HUES6 (cell line): Measurements from ENCODE around the gene HLA-DQA1.
"Not testable (repeated sequence)": the region's sequence is repeated elsewhere in the genome, so short reads cannot be mapped to it uniquely, and the experiment has no call there.

Experiments
- H3K27ac ChIP-seq: 2 replicates; pipeline ENCODE4 v1.7.0; 2013; ENCODE audit warnings: low read depth, mild to moderate bottlenecking, low read length, inconsistent platforms
- H3K27me3 ChIP-seq: 2 replicates; pipeline ENCODE4 v1.6.1; 2013; ENCODE audit warnings: low read length; ENCODE audit not compliant: control insufficient read depth, insufficient read depth
- H3K36me3 ChIP-seq: 2 replicates; pipeline ENCODE4 v1.6.1; 2013; ENCODE audit warnings: low read length; ENCODE audit not compliant: control insufficient read depth, insufficient read depth
- H3K4me1 ChIP-seq: 2 replicates; pipeline ENCODE4 v1.6.1; 2013; ENCODE audit warnings: low read length; ENCODE audit not compliant: control insufficient read depth, insufficient read depth
- H3K4me3 ChIP-seq: 2 replicates; pipeline ENCODE4 v1.5.1; 2013; ENCODE audit warnings: low read depth, low read length
- H3K9ac ChIP-seq: one replicate; pipeline ENCODE4 v1.6.1; 2013; ENCODE audit warnings: mild to moderate bottlenecking, low read length
- H3K9me3 ChIP-seq: 2 replicates; pipeline ENCODE4 v1.6.1; 2013; ENCODE audit warnings: low read depth, low read length; ENCODE audit not compliant: control insufficient read depth, insufficient read depth

Gene HLA-DQA1

DNA sequence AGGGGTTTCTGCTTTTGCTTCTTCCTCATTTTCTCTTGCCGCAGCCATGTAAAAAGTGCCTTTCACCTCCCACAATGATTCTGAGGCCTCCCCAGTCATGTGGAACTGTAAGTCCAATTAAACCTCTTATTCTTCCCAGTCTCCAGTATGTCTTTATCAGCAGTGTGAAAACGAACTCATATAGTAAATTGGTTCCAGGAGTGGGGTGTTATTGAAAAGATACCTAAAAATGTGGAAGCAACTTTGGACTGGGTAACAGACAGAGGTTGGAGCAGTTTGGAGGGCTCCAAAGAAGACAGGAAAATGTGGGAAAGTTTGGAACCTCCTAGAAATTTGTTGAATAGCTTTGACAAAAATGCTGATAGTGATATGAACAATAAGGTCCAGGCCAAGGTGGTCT is 34.7 kb downstream of the HLA-DQA1 start:
- H3K27ac ChIP-seq, H3K4me3 ChIP-seq, H3K9me3 ChIP-seq, H3K4me1 ChIP-seq, H3K36me3 ChIP-seq, H3K27me3 ChIP-seq, H3K9ac ChIP-seq: not testable (repeated sequence)

DNA sequence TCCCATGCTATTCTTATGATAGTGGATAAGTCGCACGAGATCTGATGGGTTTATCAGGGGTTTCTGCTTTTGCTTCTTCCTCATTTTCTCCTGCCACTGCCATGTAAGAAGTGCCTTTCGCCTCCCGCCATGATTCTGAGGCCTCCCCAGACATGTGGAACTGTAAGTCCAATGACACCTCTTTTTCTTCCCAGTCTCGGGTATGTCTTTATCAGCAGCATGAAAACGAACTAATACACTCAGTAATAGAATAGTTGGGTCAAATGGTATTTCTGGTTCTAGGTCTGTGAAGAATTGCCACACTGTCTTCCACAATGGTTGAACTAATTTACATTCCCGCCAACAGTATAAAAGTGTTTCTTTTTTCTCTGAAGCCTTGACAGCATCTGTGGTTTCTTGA is 36.9 kb downstream of the HLA-DQA1 start:
- H3K9me3 ChIP-seq, H3K27ac ChIP-seq, H3K4me1 ChIP-seq, H3K9ac ChIP-seq, H3K4me3 ChIP-seq, H3K36me3 ChIP-seq, H3K27me3 ChIP-seq: not testable (repeated sequence)

DNA sequence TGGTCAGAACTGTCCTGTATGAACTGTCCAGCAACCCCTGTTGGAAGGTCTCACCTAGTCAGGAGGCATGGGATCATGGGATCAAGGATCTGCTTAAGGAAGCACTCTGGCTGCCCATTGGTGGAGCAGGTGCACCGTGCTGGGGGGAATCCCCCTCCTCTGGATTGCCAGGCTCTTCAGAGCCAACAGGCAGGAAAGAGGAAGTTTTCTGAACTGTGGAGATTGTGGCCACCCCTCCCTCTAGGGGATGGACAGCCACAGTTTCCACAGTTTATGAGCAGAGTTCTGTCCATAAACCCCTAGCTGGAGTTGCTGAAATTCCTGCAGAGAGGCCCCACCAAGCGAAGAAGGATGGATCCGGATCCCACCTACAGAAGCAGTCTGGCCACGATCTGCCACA is 42.3 kb downstream of the HLA-DQA1 start:
- H3K36me3 ChIP-seq: no peaks in the 10 kb centered on the region
- H3K4me3 ChIP-seq: no peak overlapping the region
- H3K4me1 ChIP-seq: no peaks in the 10 kb centered on the region
- H3K27ac ChIP-seq: no peak overlapping the region
- no peaks in the 10 kb centered on the region for H3K27me3 ChIP-seq
- H3K9ac ChIP-seq: no peak overlapping the region
- no peaks in the 10 kb centered on the region for H3K9me3 ChIP-seq

DNA sequence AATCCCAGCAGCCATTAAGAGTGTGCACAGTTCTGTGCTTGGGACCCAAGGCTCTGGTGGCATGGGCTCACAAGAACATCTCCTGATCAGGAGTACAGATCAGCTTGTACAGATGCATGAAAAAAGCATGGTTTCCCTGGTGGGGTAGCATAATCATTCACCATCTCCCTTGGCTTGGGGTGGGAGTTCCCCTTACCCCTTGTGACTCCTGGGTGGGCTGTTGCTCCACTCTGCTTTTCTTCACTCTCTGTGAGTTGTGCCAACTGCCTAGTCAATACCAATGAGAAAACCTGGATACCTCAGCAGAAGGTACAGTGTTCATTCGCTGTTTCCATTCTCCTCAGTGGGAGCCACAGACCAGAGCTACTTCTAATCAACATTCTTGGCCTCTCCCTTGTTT is 42.8 kb downstream of the HLA-DQA1 start:
- Histone ChIP-seq H3K9me3 (no peaks in the 10 kb centered on the region), H3K27ac (no peak overlapping the region), H3K36me3 (no peaks in the 10 kb centered on the region), H3K27me3 (no peaks in the 10 kb centered on the region), H3K9ac (no peak overlapping the region), H3K4me1 (no peaks in the 10 kb centered on the region), H3K4me3 (no peak overlapping the region)

DNA sequence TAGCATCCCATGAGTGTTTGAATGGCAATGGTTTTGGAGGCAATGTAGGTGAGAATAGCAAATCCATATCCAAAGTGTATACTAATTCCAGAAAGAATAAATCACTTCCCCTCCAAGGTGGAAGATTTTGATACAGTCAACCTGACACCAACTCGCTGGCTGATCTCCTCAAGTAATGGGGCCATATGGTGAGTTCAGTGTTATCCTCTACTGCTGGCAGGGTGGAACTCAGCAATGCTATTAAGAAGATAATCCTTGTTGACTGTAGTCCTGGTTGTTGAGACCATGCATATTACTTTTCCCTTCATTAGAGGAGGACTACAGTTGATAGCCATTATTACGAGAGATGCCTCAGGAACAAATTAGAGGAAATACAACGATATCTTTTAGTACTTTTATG is 47.0 kb downstream of the HLA-DQA1 start:
- H3K9me3 ChIP-seq: no peaks in the 10 kb centered on the region
- H3K36me3 ChIP-seq: no peaks in the 10 kb centered on the region
- no peak overlapping the region for H3K4me3 ChIP-seq
- no peaks in the 10 kb centered on the region for H3K4me1 ChIP-seq
- H3K27ac ChIP-seq: no peak overlapping the region
- H3K9ac ChIP-seq: no peak overlapping the region
- H3K27me3 ChIP-seq: no peaks in the 10 kb centered on the region

DNA sequence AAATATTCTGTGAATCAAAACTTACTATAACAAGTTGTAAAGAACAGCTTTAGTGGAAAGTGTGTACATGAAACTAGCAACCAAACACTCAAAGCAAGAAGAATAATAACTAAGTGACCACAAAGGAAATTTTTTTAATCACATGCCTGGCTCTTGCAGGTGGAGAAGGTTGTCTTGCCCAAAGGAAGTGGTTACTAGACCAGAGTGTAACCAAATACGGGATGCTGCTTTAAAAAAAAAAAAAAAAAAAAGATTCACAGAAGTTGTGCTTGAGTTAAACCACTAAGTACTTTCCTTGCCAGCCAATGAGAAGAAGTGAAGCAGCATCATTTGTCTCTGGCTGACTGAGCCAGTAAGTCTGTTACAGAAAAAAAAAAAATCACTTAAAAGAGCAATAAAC is 48.4 kb downstream of the HLA-DQA1 start:
- no peak overlapping the region for H3K4me3 ChIP-seq
- H3K27me3 ChIP-seq: no peaks in the 10 kb centered on the region
- H3K36me3 ChIP-seq: no peaks in the 10 kb centered on the region
- no peak overlapping the region for H3K9ac ChIP-seq
- no peak overlapping the region for H3K27ac ChIP-seq
- no peaks in the 10 kb centered on the region for H3K4me1 ChIP-seq
- H3K9me3 ChIP-seq: no peaks in the 10 kb centered on the region

DNA sequence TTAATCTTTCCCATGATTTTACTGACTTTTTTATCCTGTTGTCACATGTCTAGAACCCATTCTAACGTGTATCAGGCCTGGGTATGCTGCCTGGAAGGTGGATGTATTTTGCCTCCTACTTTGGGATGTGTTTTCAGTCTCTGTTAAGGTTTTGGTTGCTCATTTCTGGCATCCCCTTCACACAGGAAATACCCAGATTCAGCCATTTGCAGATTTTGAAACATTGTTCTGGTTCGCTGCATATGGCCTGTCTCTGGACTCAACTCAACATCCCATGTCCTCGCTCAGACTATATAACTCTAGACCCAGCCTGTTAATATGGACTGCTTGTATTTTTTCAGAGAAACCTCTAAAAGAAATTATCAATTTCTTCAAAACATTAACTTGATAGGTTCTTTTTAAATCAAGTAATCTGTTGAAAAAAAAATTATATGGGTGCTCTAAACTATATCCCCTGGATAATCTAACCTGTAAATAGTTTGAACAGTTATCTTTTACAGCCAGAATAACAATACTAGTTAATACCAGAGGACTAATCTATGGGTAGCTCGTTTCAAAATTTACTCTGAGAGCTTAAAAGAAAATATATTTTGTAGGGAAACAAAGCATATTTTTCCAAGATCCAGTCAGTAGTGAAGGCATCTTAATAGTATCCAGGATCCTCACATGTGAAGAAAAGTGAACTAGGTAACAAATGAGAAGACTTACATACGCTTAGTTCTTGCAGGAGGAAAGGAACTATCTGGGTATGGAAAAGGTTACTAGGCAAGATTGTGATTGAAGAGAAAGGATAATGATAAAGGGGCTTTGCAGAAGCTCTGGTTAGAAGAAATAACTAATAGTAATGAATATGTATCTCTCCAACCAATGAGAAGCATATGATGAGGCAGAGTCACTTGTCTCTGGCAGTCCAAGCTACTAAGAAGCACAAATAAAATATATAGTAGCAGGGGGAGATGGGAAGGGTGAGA is 52.6 kb downstream of the HLA-DQA1 start:
- Histone ChIP-seq H3K4me3 (no peak overlapping the region), H3K36me3 (no peaks in the 10 kb centered on the region), H3K4me1 (no peaks in the 10 kb centered on the region), H3K27ac (no peak overlapping the region), H3K9me3 (no peaks in the 10 kb centered on the region), H3K27me3 (no peaks in the 10 kb centered on the region), H3K9ac (no peak overlapping the region)

DNA sequence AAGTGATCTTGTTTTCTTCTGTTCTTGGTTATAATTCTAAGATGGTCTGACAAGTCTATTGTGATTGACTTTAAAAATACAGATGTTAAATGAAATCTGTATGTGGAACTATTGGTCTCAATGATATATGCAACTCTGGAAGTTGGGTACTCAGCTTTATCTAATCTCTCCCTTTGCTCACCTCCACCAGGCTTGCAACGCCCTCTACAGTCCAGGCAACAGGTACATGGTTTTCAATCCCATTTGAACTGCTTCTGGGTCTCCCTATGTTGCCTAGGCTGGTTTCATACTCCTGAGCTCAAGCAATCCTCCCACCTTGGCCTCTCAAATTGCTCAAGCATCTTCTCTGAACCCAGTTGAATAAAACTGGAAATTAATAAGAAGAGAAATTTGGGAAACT is 54.8 kb downstream of the HLA-DQA1 start:
- H3K27ac ChIP-seq: no peak overlapping the region
- no peaks in the 10 kb centered on the region for H3K4me1 ChIP-seq
- H3K36me3 ChIP-seq: no peaks in the 10 kb centered on the region

More for the DNA sequence above, 54.8 kb downstream of the HLA-DQA1 start:
- H3K9ac ChIP-seq: no peak overlapping the region
- H3K4me3 ChIP-seq: no peak overlapping the region
- no peaks in the 10 kb centered on the region for H3K9me3 ChIP-seq
- H3K27me3 ChIP-seq: no peaks in the 10 kb centered on the region
